ENCODE results near the gene EPHB1.

GRCh38 chr3:134867277-134867676 lies 72.2 kb downstream of the EPHB1 start:
- TF ChIP-seq GATA2 (IDR thresholded peaks at IDR 0.05; ENCODE audit: low read depth, low read length) (no peak), GATA3 (IDR thresholded peaks at IDR 0.05; ENCODE audit: low read depth, low read length) (no peak)

Measured in SH-SY5Y (cell line).